Tibial artery (tissue), 4 donors: ENCODE data around the gene MIOX.
"Not testable (repeated sequence)": the region's sequence is repeated elsewhere in the genome, so short reads cannot be mapped to it uniquely, and the experiment has no call there.

Experiments
- DNase-seq, 2 donors: peaks; one replicate each; pipeline ENCODE4 v3.0.0-alpha.2; 2019
- H3K27ac ChIP-seq, 2 donors: fragments of 200-600 bp; sonication (generic) in 1 of 2; 1 replicate in 1 of 2; 2 replicates in 1 of 2; pipeline ENCODE4 v1.5.1; 2018 to 2019; ENCODE audit warnings: mild to moderate bottlenecking in 1 of 2
- H3K27me3 ChIP-seq, 2 donors: fragments of 200-600 bp; sonication (generic) in 1 of 2; one replicate each; pipeline versions ENCODE4 v1.5.1 to v1.6.0; 2016 to 2019
- H3K36me3 ChIP-seq, 3 donors: fragments of 200-600 bp; sonication (generic) in 2 of 3; one replicate each; pipeline ENCODE4 v1.5.1; 2016 to 2019; ENCODE audit warnings: mild to moderate bottlenecking in 2 of 3
- H3K4me1 ChIP-seq, 4 donors: fragments of 200-600 bp; sonication (generic) in 2 of 4; 1 replicate in 3 of 4; 2 replicates in 1 of 4; pipeline ENCODE4 v1.5.1; 2016 to 2019
- H3K4me3 ChIP-seq, 2 donors: fragments of 200-600 bp; sonication (generic) in 1 of 2; 1 replicate in 1 of 2; 2 replicates in 1 of 2; pipeline ENCODE4 v1.5.1; 2018 to 2019; ENCODE audit warnings: mild to moderate bottlenecking in 2 of 2
- H3K9me3 ChIP-seq, 3 donors: fragments of 200-600 bp; sonication (generic) in 1 of 3; one replicate each; pipeline ENCODE4 v1.5.1; 2016 to 2019
- CTCF ChIP-seq, 2 experiments: fragments of 200-600 bp in 1 of 2; fragments of 450-650 bp in 1 of 2; IDR thresholded peaks; one replicate each; pipeline ENCODE4 v1.5.1; 2017 to 2019; ENCODE audit warnings: antibody characterized with exemption in 2 of 2, mild to moderate bottlenecking in 1 of 2, moderate library complexity in 1 of 2
- intact Hi-C: fragments of 100-400 bp; cut with DNase I; formaldehyde crosslinking; loops from one replicate; pipeline ENCODE4 v1.15.0; 2023; ENCODE audit warnings: low total_unique reads

Gene MIOX

GRCh38 chr22:50532824-50533796 is 46.5 kb downstream of the MIOX start:
- Histone ChIP-seq H3K27me3 (peaks cover 6 to 77% of the 10 kb centered on the region in 2 donors), H3K36me3 (no peaks in the 10 kb centered on the region), H3K9me3 (no peaks in the 10 kb centered on the region), H3K27ac (no peak overlapping the region), H3K4me3 (peak overlapping the region in 1 of 2 donors; percentile 53), H3K4me1 (peaks cover 0 to 37% (median 30%) of the 10 kb centered on the region in 4 donors)
- intact Hi-C loops = no loop called here
- no peak for TF ChIP-seq CTCF (IDR thresholded peaks at IDR 0.05)
- no peak for DNase-seq

- DNase-seq, H3K27ac ChIP-seq, H3K4me3 ChIP-seq, H3K9me3 ChIP-seq, intact Hi-C loops, H3K36me3 ChIP-seq: not testable (repeated sequence)
- Histone ChIP-seq H3K27me3 (peaks cover 6 to 85% of the 10 kb centered on the region in 2 donors), H3K4me1 (peaks cover 0 to 37% (median 31%) of the 10 kb centered on the region in 4 donors)
Observed at GRCh38 chr22:50533856-50534711, 47.4 kb downstream of the MIOX start.

- intact Hi-C loops = no loop called here
- no peak overlapping the region for H3K27ac ChIP-seq
Observed at GRCh38 chr22:50535113-50535512, 48.5 kb downstream of the MIOX start.

GRCh38 chr22:50536226-50536625 is 49.6 kb downstream of the MIOX start:
- no peak overlapping the region for H3K27ac ChIP-seq
- no peak for TF ChIP-seq CTCF (IDR thresholded peaks at IDR 0.05)
- no peaks in the 10 kb centered on the region for H3K9me3 ChIP-seq
- H3K4me1 ChIP-seq = peaks cover 0 to 19% (median 16%) of the 10 kb centered on the region in 4 donors
- no peak overlapping the region for H3K4me3 ChIP-seq
- H3K36me3 ChIP-seq = no peaks in the 10 kb centered on the region
- H3K27me3 ChIP-seq = peaks cover 6 to 65% of the 10 kb centered on the region in 2 donors
- DNase-seq = no peak
- intact Hi-C loops = no loop called here

More at GRCh38 chr22:50535113-50535512, 48.5 kb downstream of the MIOX start:
- TF ChIP-seq CTCF (IDR thresholded peaks at IDR 0.05) = no peak
- H3K4me3 ChIP-seq = no peak overlapping the region
- H3K36me3 ChIP-seq = no peaks in the 10 kb centered on the region
- H3K27me3 ChIP-seq = peaks cover 6 to 76% of the 10 kb centered on the region in 2 donors
- no peak for DNase-seq
- peaks cover 0 to 29% (median 27%) of the 10 kb centered on the region in 4 donors for H3K4me1 ChIP-seq
- no peaks in the 10 kb centered on the region for H3K9me3 ChIP-seq

GRCh38 chr22:50537765-50538164 is 51.1 kb downstream of the MIOX start:
- H3K9me3 ChIP-seq = no peaks in the 10 kb centered on the region
- no peak for TF ChIP-seq CTCF (IDR thresholded peaks at IDR 0.05)
- intact Hi-C loops = no loop called here
- no peak overlapping the region for H3K4me3 ChIP-seq
- H3K4me1 ChIP-seq = peaks cover 0 to 5% (median 2%) of the 10 kb centered on the region in 4 donors
- DNase-seq = no peak
- no peaks in the 10 kb centered on the region for H3K36me3 ChIP-seq
- H3K27me3 ChIP-seq = peaks cover 0 to 52% of the 10 kb centered on the region in 2 donors
- H3K27ac ChIP-seq = no peak overlapping the region
